ENCODE results near the gene RND2.

The RND2 gene

DNA sequence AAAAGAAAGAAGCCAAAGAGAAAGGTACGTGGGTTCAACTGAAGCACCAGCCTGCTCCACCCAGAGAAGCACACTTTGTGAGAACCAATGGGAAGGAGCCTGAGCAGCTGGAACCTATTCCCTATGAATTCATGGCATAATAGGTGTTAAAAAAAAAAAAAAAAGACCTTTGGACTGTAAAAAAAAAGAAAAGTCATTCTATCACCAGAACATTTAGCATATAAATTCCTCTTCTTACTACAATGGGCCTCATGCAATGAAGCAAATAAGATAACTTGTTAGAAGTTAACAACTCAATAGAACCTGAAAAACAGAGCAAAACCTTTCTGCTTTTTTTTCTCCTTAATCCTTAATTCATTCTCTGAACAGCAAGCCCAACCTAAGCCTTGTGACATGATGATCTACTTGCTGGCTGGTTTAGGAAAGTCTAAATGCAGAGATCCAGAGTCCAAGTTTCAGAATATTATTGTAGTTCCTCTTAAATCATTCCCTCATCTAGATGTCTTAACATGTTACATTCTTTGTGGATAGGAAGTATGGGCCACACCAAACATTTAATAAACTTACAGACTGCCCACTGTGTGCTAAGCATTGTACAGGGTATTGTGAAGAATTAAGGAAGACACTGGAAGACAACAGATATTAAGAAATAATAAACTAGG lies 54.7 kb downstream of the RND2 start:
- no peak for DNase-seq
